ENCODE measurements around the gene TCTN2. TPM values are rescaled to one million over a fixed set of nuclear protein-coding genes. Genes with fewer than 3 reads are reported as not detected.

TCTN2 gene
- total and polyA plus RNA-seq, 12 donors = 1.9 to 6.3 (median 4.0) TPM

DNA sequence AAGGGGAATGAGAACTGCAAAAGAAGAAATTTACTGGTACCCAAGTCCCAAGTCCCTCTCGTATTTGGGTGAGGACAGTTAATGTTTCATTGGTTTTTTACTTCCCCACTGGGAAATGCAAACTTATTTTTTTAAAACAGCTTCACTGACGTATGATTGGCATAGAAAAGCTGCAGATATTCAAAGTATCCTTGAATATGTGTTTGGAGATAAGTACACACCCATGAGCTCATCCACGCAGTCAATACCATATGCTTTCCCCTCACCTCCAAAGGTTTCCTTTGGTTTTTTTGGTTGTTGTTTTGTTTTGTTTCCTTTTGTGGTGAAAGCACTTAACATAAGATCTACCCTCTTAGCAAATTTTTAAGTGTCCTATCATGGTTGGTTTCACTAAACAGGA lies 13.1 kb downstream of the TCTN2 start:
- no peak overlapping the region for H3K27ac ChIP-seq
- H3K4me1 ChIP-seq = peaks cover 0 to 7% (median 0%) of the 10 kb centered on the region in 9 donors
- intact Hi-C loops (cut with DNase I) = no loop called here
- H3K36me3 ChIP-seq = peaks cover 0 to 91% (median 4%) of the 10 kb centered on the region in 9 donors
- H3K4me3 ChIP-seq = no peak overlapping the region
- DNase-seq (no peak), ATAC-seq (no peak)
- H3K9me3 ChIP-seq = no peaks in the 10 kb centered on the region
- no peaks in the 10 kb centered on the region for H3K27me3 ChIP-seq
- 89 to 95% methylated on average over 3 of the region's 3 CpGs for WGBS, 2 donors
- TF ChIP-seq, protein P1, sequence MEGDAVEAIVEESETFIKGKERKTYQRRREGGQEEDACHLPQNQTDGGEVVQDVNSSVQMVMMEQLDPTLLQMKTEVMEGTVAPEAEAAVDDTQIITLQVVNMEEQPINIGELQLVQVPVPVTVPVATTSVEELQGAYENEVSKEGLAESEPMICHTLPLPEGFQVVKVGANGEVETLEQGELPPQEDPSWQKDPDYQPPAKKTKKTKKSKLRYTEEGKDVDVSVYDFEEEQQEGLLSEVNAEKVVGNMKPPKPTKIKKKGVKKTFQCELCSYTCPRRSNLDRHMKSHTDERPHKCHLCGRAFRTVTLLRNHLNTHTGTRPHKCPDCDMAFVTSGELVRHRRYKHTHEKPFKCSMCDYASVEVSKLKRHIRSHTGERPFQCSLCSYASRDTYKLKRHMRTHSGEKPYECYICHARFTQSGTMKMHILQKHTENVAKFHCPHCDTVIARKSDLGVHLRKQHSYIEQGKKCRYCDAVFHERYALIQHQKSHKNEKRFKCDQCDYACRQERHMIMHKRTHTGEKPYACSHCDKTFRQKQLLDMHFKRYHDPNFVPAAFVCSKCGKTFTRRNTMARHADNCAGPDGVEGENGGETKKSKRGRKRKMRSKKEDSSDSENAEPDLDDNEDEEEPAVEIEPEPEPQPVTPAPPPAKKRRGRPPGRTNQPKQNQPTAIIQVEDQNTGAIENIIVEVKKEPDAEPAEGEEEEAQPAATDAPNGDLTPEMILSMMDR (IDR thresholded peaks at IDR 0.05) = no peak

GRCh38 chr12:123686636-123687190 lies 15.8 kb downstream of the TCTN2 start:
- TF ChIP-seq, protein P1 (IDR thresholded peaks at IDR 0.05) = no peak
- H3K27me3 ChIP-seq = no peaks in the 10 kb centered on the region
- H3K36me3 ChIP-seq = peaks cover 0 to 93% (median 4%) of the 10 kb centered on the region in 9 donors
- WGBS, 2 donors = 96% methylated on average over 18 of the region's 18 CpGs
- peaks cover 0 to 2% (median 0%) of the 10 kb centered on the region in 9 donors for H3K4me1 ChIP-seq
- H3K9me3 ChIP-seq = no peaks in the 10 kb centered on the region
- ATAC-seq (no peak), DNase-seq (no peak)
- H3K27ac ChIP-seq = no peak overlapping the region
- intact Hi-C loops (cut with DNase I) = no loop called here
- no peak overlapping the region for H3K4me3 ChIP-seq

DNA sequence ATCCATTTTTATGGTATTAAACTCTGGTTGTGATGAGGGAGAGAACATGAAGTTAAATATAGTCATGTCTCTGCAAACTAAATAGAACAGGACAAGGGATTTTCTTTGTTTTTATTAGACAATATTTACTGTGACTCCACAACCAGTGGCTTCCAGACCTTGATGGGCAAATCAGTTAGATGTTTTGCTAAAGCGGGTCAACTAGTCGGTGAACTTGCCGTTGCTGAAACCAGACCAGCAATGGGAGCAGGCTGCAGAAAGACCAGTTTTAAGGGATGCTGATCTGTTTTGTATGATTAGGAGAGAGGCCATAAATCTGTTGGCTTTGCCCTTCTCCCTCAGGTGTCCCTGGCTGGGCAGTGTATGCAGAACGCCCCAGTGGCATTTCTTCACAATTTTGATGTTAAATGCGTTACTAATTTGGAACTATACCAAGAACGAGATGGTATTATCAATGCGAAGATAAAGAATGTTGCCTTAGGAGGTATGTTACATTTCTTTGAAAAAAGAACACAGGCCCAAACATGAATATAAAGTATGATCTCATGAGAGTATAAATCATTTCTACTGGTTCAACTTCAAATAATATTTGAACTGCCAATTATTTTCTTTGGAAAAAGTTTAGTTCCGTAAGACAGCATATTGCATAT lies 19.4 kb downstream of the TCTN2 start:
- H3K36me3 ChIP-seq = peaks cover 0 to 89% (median 7%) of the 10 kb centered on the region in 9 donors
- TF ChIP-seq, protein P1 (IDR thresholded peaks at IDR 0.05) = no peak
- no peak overlapping the region for H3K4me3 ChIP-seq
- H3K4me1 ChIP-seq = no peaks in the 10 kb centered on the region
- no peak overlapping the region for H3K27ac ChIP-seq
- intact Hi-C loops (cut with DNase I) = no loop called here
- 93 to 94% methylated on average over 8 of the region's 8 CpGs for whole genome bisulfite sequencing, 2 donors
- no peak for ATAC-seq
- H3K9me3 ChIP-seq = no peaks in the 10 kb centered on the region
- H3K27me3 ChIP-seq = no peaks in the 10 kb centered on the region
- no peak for DNase-seq

DNA sequence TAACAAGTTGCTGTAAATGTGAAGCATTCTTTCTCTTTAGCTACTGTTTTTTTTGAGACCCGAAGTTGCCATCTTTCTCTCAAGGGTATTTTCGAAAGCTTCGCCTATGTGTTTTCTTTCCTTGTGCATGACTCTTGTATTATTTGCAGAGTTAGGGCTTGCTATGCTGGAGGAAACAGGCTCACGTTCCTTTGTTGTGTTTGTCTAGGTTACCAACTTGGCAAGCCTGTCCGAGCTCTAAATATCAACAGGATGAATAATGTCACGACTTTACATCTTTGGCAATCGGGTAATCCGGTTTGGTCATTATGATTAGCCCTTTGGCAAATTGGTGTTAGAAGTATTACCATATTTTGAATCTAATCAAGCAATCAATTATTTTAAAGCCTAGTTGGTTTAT lies 25.3 kb downstream of the TCTN2 start:
- DNase-seq (no peak), ATAC-seq (peak in 3 of 8 donors; percentile 49 to 78 (median 66))
- Histone ChIP-seq H3K27me3 (no peaks in the 10 kb centered on the region), H3K4me3 (no peak overlapping the region), H3K4me1 (no peaks in the 10 kb centered on the region), H3K9me3 (no peaks in the 10 kb centered on the region), H3K36me3 (peaks cover 0 to 94% (median 16%) of the 10 kb centered on the region in 9 donors), H3K27ac (peak overlapping the region in 1 of 10 donors; percentile 11)
- intact Hi-C loops (cut with DNase I) = no loop called here
- 65 to 66% methylated on average over 8 of the region's 8 CpGs for WGBS, 2 donors
- TF ChIP-seq, protein P1 (IDR thresholded peaks at IDR 0.05) = no peak
